ENCODE results near the gene HSPG2.

HSPG2 gene

GRCh38 chr1:21869620-21870121, 67.4 kb downstream of the HSPG2 start:
- no peak overlapping the region for H3K27ac ChIP-seq (ENCODE audit: low read depth, low read length, poor library complexity, severe bottlenecking)
- TF ChIP-seq EZH2 (IDR thresholded peaks at IDR 0.05; ENCODE audit: borderline replicate concordance, low read length) (no peak), CTCF (IDR thresholded peaks at IDR 0.05; ENCODE audit: low read length) (no peak)
- H3K9ac ChIP-seq (ENCODE audit: low read length) = no peak overlapping the region
- no peak overlapping the region for H2AFZ ChIP-seq (ENCODE audit: low read length)
- no peaks in the 10 kb centered on the region for H3K79me2 ChIP-seq (ENCODE audit: insufficient read depth, low read length)
- H3K4me1 ChIP-seq (ENCODE audit: insufficient read depth, low read length, severe bottlenecking) = peaks cover 52% of the 10 kb centered on the region
- H3K4me2 ChIP-seq (ENCODE audit: low read length) = no peak overlapping the region
- H3K36me3 ChIP-seq (ENCODE audit: insufficient read depth, low read length) = no peaks in the 10 kb centered on the region
- no peaks in the 10 kb centered on the region for H3K9me3 ChIP-seq (ENCODE audit: low read length)
- H3F3A ChIP-seq (ENCODE audit: insufficient read depth, low read length) = no peaks in the 10 kb centered on the region
- no peaks in the 10 kb centered on the region for H3K9me2 ChIP-seq (ENCODE audit: low read depth, low read length)
- H3K4me3 ChIP-seq (ENCODE audit: low read depth, low read length, poor library complexity, severe bottlenecking) = no peak overlapping the region
- no peaks in the 10 kb centered on the region for H4K20me1 ChIP-seq (ENCODE audit: insufficient read depth, low read length)
- H3K27me3 ChIP-seq (ENCODE audit: insufficient read depth, low read length) = no peaks in the 10 kb centered on the region

DNA sequence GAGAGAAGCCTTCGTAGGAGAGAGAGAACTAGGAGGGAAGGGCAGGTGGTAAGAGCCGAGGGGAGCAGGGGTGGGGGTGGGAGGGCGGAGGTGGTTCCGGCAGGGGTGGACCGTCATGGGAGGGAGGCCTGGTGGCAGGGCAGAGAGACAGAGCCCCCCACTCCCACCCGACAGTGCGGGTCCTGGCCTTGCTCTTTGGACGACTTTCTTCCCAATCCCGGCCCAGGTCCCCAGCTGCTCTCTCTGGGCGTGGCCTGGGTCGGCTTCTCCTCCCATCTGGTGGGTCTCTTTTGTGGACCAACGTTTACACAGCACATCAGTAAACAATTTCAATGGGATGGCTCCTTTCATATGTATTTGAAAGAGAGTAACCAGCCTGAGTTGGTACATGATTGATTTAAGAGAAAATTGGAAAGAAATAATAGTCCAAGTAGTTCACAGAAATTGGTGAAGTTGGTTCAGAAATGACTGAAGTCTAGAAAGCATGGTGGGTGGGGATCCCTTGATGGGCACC, 68.1 kb downstream of the HSPG2 start:
- TF ChIP-seq EZH2 (IDR thresholded peaks at IDR 0.05; ENCODE audit: borderline replicate concordance, low read length) = no peak
- TF ChIP-seq CTCF (IDR thresholded peaks at IDR 0.05; ENCODE audit: low read length) = no peak
- Histone ChIP-seq H3K27me3 (ENCODE audit: insufficient read depth, low read length) (no peaks in the 10 kb centered on the region), H4K20me1 (ENCODE audit: insufficient read depth, low read length) (no peaks in the 10 kb centered on the region), H3K4me1 (ENCODE audit: insufficient read depth, low read length, severe bottlenecking) (peaks cover 59% of the 10 kb centered on the region), H3K9me3 (ENCODE audit: low read length) (no peaks in the 10 kb centered on the region), H2AFZ (ENCODE audit: low read length) (no peak overlapping the region), H3K79me2 (ENCODE audit: insufficient read depth, low read length) (no peaks in the 10 kb centered on the region), H3K4me2 (ENCODE audit: low read length) (no peak overlapping the region), H3K9ac (ENCODE audit: low read length) (no peak overlapping the region), H3K4me3 (ENCODE audit: low read depth, low read length, poor library complexity, severe bottlenecking) (no peak overlapping the region), H3F3A (ENCODE audit: insufficient read depth, low read length) (no peaks in the 10 kb centered on the region), H3K27ac (ENCODE audit: low read depth, low read length, poor library complexity, severe bottlenecking) (no peak overlapping the region), H3K36me3 (ENCODE audit: insufficient read depth, low read length) (no peaks in the 10 kb centered on the region), H3K9me2 (ENCODE audit: low read depth, low read length) (no peaks in the 10 kb centered on the region)

- H3K27me3 ChIP-seq (ENCODE audit: insufficient read depth, low read length) = no peaks in the 10 kb centered on the region
- no peak overlapping the region for H3K4me2 ChIP-seq (ENCODE audit: low read length)
- H3K9ac ChIP-seq (ENCODE audit: low read length) = no peak overlapping the region
- no peaks in the 10 kb centered on the region for H3K9me3 ChIP-seq (ENCODE audit: low read length)
- H2AFZ ChIP-seq (ENCODE audit: low read length) = no peak overlapping the region
- H4K20me1 ChIP-seq (ENCODE audit: insufficient read depth, low read length) = no peaks in the 10 kb centered on the region
- H3K36me3 ChIP-seq (ENCODE audit: insufficient read depth, low read length) = no peaks in the 10 kb centered on the region
- no peaks in the 10 kb centered on the region for H3F3A ChIP-seq (ENCODE audit: insufficient read depth, low read length)
- peaks cover 60% of the 10 kb centered on the region for H3K4me1 ChIP-seq (ENCODE audit: insufficient read depth, low read length, severe bottlenecking)
- H3K9me2 ChIP-seq (ENCODE audit: low read depth, low read length) = no peaks in the 10 kb centered on the region
- H3K79me2 ChIP-seq (ENCODE audit: insufficient read depth, low read length) = no peaks in the 10 kb centered on the region
- no peak for TF ChIP-seq CTCF (IDR thresholded peaks at IDR 0.05; ENCODE audit: low read length)
- no peak for TF ChIP-seq EZH2 (IDR thresholded peaks at IDR 0.05; ENCODE audit: borderline replicate concordance, low read length)
- no peak overlapping the region for H3K27ac ChIP-seq (ENCODE audit: low read depth, low read length, poor library complexity, severe bottlenecking)
- H3K4me3 ChIP-seq (ENCODE audit: low read depth, low read length, poor library complexity, severe bottlenecking) = no peak overlapping the region
These were observed 68.6 kb downstream of the HSPG2 start for GRCh38 chr1:21868482-21868881.

Measured in OCI-LY1 (cell line).